ENCODE results near the gene CDK8.

DNA sequence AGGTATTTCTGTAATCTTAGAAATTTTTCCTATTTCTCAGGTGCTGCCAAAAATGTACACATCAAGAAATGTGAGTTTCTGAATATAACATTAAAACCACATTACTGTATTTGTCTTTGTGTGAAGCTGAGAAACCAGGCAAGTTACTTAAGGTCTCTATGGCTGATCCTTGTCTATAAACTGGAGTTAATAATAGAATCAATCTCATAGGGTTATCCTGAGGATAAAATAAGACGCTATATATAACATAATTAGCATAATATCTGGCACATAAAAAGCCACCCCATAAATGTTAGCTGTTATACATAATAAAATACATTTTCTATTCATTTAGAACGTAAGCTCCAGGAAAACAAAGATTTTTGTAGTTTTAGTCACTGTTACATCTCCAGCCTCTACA lies 37.9 kb upstream of the CDK8 start:
- TF ChIP-seq, protein P1, sequence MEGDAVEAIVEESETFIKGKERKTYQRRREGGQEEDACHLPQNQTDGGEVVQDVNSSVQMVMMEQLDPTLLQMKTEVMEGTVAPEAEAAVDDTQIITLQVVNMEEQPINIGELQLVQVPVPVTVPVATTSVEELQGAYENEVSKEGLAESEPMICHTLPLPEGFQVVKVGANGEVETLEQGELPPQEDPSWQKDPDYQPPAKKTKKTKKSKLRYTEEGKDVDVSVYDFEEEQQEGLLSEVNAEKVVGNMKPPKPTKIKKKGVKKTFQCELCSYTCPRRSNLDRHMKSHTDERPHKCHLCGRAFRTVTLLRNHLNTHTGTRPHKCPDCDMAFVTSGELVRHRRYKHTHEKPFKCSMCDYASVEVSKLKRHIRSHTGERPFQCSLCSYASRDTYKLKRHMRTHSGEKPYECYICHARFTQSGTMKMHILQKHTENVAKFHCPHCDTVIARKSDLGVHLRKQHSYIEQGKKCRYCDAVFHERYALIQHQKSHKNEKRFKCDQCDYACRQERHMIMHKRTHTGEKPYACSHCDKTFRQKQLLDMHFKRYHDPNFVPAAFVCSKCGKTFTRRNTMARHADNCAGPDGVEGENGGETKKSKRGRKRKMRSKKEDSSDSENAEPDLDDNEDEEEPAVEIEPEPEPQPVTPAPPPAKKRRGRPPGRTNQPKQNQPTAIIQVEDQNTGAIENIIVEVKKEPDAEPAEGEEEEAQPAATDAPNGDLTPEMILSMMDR (IDR thresholded peaks at IDR 0.05) = no peak
- TF ChIP-seq POLR2A (IDR thresholded peaks at IDR 0.05) = no peak
